Measurements from ENCODE around the gene HHAT. TPM values are rescaled to one million over a fixed set of nuclear protein-coding genes. Genes with fewer than 3 reads are reported as not detected.
A peak's percentile ranks its signal among the peaks of the same experiment; 100 is the strongest.

HHAT gene
- total RNA-seq, 1 experiment from 2014 or later, result 1.0 TPM

- no peaks in the 10 kb centered on the region for H3K36me3 ChIP-seq (replicated peaks; ENCODE audit: control insufficient read depth, insufficient read depth, low read length)
- H3K27me3 ChIP-seq (ENCODE audit: control insufficient read depth, insufficient read depth, low read length), result no peaks in the 10 kb centered on the region
- DNase-seq, result no peak
- no peak overlapping the region for H3K4me3 ChIP-seq (ENCODE audit: insufficient read depth, low read depth, low read length)
These were observed 223.2 kb downstream of the HHAT start for GRCh38 chr1:210551899-210552298.

GRCh38 chr1:210553711-210554110, 225.0 kb downstream of the HHAT start:
- no peaks in the 10 kb centered on the region for H3K36me3 ChIP-seq (replicated peaks; ENCODE audit: control insufficient read depth, insufficient read depth, low read length)
- H3K4me3 ChIP-seq (ENCODE audit: insufficient read depth, low read depth, low read length), result no peak overlapping the region
- no peaks in the 10 kb centered on the region for H3K27me3 ChIP-seq (ENCODE audit: control insufficient read depth, insufficient read depth, low read length)
- no peak for DNase-seq

GRCh38 chr1:210554382-210554781, 225.7 kb downstream of the HHAT start:
- no peaks in the 10 kb centered on the region for H3K36me3 ChIP-seq (replicated peaks; ENCODE audit: control insufficient read depth, insufficient read depth, low read length)
- H3K27me3 ChIP-seq (ENCODE audit: control insufficient read depth, insufficient read depth, low read length), result no peaks in the 10 kb centered on the region
- no peak for DNase-seq
- H3K4me3 ChIP-seq (ENCODE audit: insufficient read depth, low read depth, low read length), result no peak overlapping the region

- no peak for DNase-seq
- no peaks in the 10 kb centered on the region for H3K27me3 ChIP-seq (ENCODE audit: control insufficient read depth, insufficient read depth, low read length)
- H3K36me3 ChIP-seq (replicated peaks; ENCODE audit: control insufficient read depth, insufficient read depth, low read length), result no peaks in the 10 kb centered on the region
- no peak overlapping the region for H3K4me3 ChIP-seq (ENCODE audit: insufficient read depth, low read depth, low read length)
These were observed 227.8 kb downstream of the HHAT start for GRCh38 chr1:210556475-210556874.

GRCh38 chr1:210557426-210558077, 228.8 kb downstream of the HHAT start:
- Histone ChIP-seq H3K27me3 (ENCODE audit: control insufficient read depth, insufficient read depth, low read length) (no peaks in the 10 kb centered on the region), H3K36me3 (replicated peaks; ENCODE audit: control insufficient read depth, insufficient read depth, low read length) (no peaks in the 10 kb centered on the region)
- DNase-seq, result no peak

GRCh38 chr1:210558302-210558701, 229.6 kb downstream of the HHAT start:
- no peak overlapping the region for H3K4me3 ChIP-seq (ENCODE audit: insufficient read depth, low read depth, low read length)
- H3K27me3 ChIP-seq (ENCODE audit: control insufficient read depth, insufficient read depth, low read length), result no peaks in the 10 kb centered on the region
- no peaks in the 10 kb centered on the region for H3K36me3 ChIP-seq (replicated peaks; ENCODE audit: control insufficient read depth, insufficient read depth, low read length)
- DNase-seq, result no peak

More at GRCh38 chr1:210557426-210558077, 228.8 kb downstream of the HHAT start:
- no peak overlapping the region for H3K4me3 ChIP-seq (ENCODE audit: insufficient read depth, low read depth, low read length)

- Histone ChIP-seq H3K4me3 (ENCODE audit: insufficient read depth, low read depth, low read length) (no peak overlapping the region), H3K27me3 (ENCODE audit: control insufficient read depth, insufficient read depth, low read length) (no peaks in the 10 kb centered on the region), H3K36me3 (replicated peaks; ENCODE audit: control insufficient read depth, insufficient read depth, low read length) (no peaks in the 10 kb centered on the region)
- no peak for DNase-seq
These were observed 236.6 kb downstream of the HHAT start for GRCh38 chr1:210565306-210565705.

GRCh38 chr1:210568631-210569030, 239.9 kb downstream of the HHAT start:
- H3K27me3 ChIP-seq (ENCODE audit: control insufficient read depth, insufficient read depth, low read length), result no peaks in the 10 kb centered on the region
- H3K4me3 ChIP-seq (ENCODE audit: insufficient read depth, low read depth, low read length), result no peak overlapping the region
- no peaks in the 10 kb centered on the region for H3K36me3 ChIP-seq (replicated peaks; ENCODE audit: control insufficient read depth, insufficient read depth, low read length)
- DNase-seq, result no peak

GRCh38 chr1:210570116-210570515, 241.4 kb downstream of the HHAT start:
- no peak for DNase-seq
- no peaks in the 10 kb centered on the region; the same call in 1 of the 2 replicates for H3K36me3 ChIP-seq (replicated peaks; ENCODE audit: control insufficient read depth, insufficient read depth, low read length)
- no peak overlapping the region for H3K4me3 ChIP-seq (ENCODE audit: insufficient read depth, low read depth, low read length)
- no peaks in the 10 kb centered on the region for H3K27me3 ChIP-seq (ENCODE audit: control insufficient read depth, insufficient read depth, low read length)

- no peak for DNase-seq
- no peak overlapping the region for H3K4me3 ChIP-seq (ENCODE audit: insufficient read depth, low read depth, low read length)
- H3K36me3 ChIP-seq (replicated peaks; ENCODE audit: control insufficient read depth, insufficient read depth, low read length), result no peaks in the 10 kb centered on the region; the same call in 1 of the 2 replicates
- no peaks in the 10 kb centered on the region for H3K27me3 ChIP-seq (ENCODE audit: control insufficient read depth, insufficient read depth, low read length)
These were observed 242.9 kb downstream of the HHAT start for GRCh38 chr1:210571356-210572284.

GRCh38 chr1:210573141-210573540, 244.4 kb downstream of the HHAT start:
- Histone ChIP-seq H3K36me3 (replicated peaks; ENCODE audit: control insufficient read depth, insufficient read depth, low read length) (no peaks in the 10 kb centered on the region; the same call in 1 of the 2 replicates), H3K4me3 (ENCODE audit: insufficient read depth, low read depth, low read length) (no peak overlapping the region), H3K27me3 (ENCODE audit: control insufficient read depth, insufficient read depth, low read length) (no peaks in the 10 kb centered on the region)
- no peak for DNase-seq

GRCh38 chr1:210582205-210582970, 253.7 kb downstream of the HHAT start:
- DNase-seq, result no peak
- no peaks in the 10 kb centered on the region for H3K27me3 ChIP-seq (ENCODE audit: control insufficient read depth, insufficient read depth, low read length)

GRCh38 chr1:210584439-210585113, 255.9 kb downstream of the HHAT start:
- DNase-seq, result peak; percentile 59
- Histone ChIP-seq H3K36me3 (replicated peaks; ENCODE audit: control insufficient read depth, insufficient read depth, low read length) (no peaks in the 10 kb centered on the region), H3K4me3 (ENCODE audit: insufficient read depth, low read depth, low read length) (no peak overlapping the region), H3K27me3 (ENCODE audit: control insufficient read depth, insufficient read depth, low read length) (no peaks in the 10 kb centered on the region)

More at GRCh38 chr1:210582205-210582970, 253.7 kb downstream of the HHAT start:
- H3K36me3 ChIP-seq (replicated peaks; ENCODE audit: control insufficient read depth, insufficient read depth, low read length), result no peaks in the 10 kb centered on the region
- H3K4me3 ChIP-seq (ENCODE audit: insufficient read depth, low read depth, low read length), result no peak overlapping the region

GRCh38 chr1:210586771-210587170, 258.1 kb downstream of the HHAT start:
- no peaks in the 10 kb centered on the region for H3K27me3 ChIP-seq (ENCODE audit: control insufficient read depth, insufficient read depth, low read length)

More at GRCh38 chr1:210586771-210587170, 258.1 kb downstream of the HHAT start:
- no peak for DNase-seq
- no peaks in the 10 kb centered on the region for H3K36me3 ChIP-seq (replicated peaks; ENCODE audit: control insufficient read depth, insufficient read depth, low read length)
- no peak overlapping the region for H3K4me3 ChIP-seq (ENCODE audit: insufficient read depth, low read depth, low read length)

All from H7 (cell line).